MM.1S (cell line): Measurements from ENCODE around the gene PNPLA4.

Experiments used
- DNase-seq: peaks from one replicate; pipeline ENCODE4 v3.0.0-alpha.2; 2015
- H2AFZ ChIP-seq: fragments of 300-600 bp; sonication (generic); 2 replicates; pipeline ENCODE4 v1.6.0; 2016; ENCODE audit warnings: antibody characterized with exemption, low read length
- H3F3A ChIP-seq: fragments of 300-600 bp; sonication (generic); 2 replicates; pipeline ENCODE4 v1.6.1; 2016; ENCODE audit warnings: mild to moderate bottlenecking, antibody characterized with exemption, low read length, moderate library complexity, mixed read lengths; ENCODE audit not compliant: insufficient read depth
- H3K27ac ChIP-seq: fragments of 300-600 bp; sonication (generic); 2 replicates; pipeline ENCODE4 v1.5.1; 2016; ENCODE audit warnings: mild to moderate bottlenecking, low read length
- H3K27me3 ChIP-seq: fragments of 300-600 bp; sonication (generic); replicated peaks from 2 replicates; pipeline ENCODE4 v1.6.0; 2016; ENCODE audit warnings: low read length; ENCODE audit not compliant: insufficient read depth
- H3K36me3 ChIP-seq: fragments of 300-600 bp; sonication (generic); replicated peaks from 2 replicates; pipeline ENCODE4 v1.6.1; 2016; ENCODE audit warnings: mild to moderate bottlenecking, low read length, mixed read lengths; ENCODE audit not compliant: insufficient read depth
- H3K4me1 ChIP-seq: fragments of 300-600 bp; sonication (generic); 2 replicates; pipeline ENCODE4 v1.6.1; 2016; ENCODE audit warnings: low read length, mixed read lengths
- H3K4me2 ChIP-seq: fragments of 300-600 bp; sonication (generic); 2 replicates; pipeline ENCODE4 v1.6.0; 2016; ENCODE audit warnings: low read depth, low read length
- H3K4me3 ChIP-seq: fragments of 300-600 bp; sonication (generic); 2 replicates; pipeline ENCODE4 v1.5.1; 2016; ENCODE audit warnings: low read length, mixed read lengths
- H3K79me2 ChIP-seq: fragments of 300-600 bp; sonication (generic); 2 replicates; pipeline ENCODE4 v1.6.1; 2016; ENCODE audit warnings: mixed run types, low read length, mixed read lengths
- H3K9ac ChIP-seq: fragments of 300-600 bp; sonication (generic); 2 replicates; pipeline ENCODE4 v1.6.1; 2016; ENCODE audit warnings: low read length, mixed read lengths
- H3K9me2 ChIP-seq: fragments of 300-600 bp; sonication (generic); replicated peaks from 2 replicates; pipeline ENCODE4 v1.6.1; 2016; ENCODE audit warnings: mild to moderate bottlenecking, low read length, mixed read lengths; ENCODE audit not compliant: insufficient read depth
- H3K9me3 ChIP-seq: fragments of 300-600 bp; sonication (generic); replicated peaks from 2 replicates; pipeline ENCODE4 v1.6.1; 2016; ENCODE audit warnings: mild to moderate bottlenecking, low read length, mixed read lengths; ENCODE audit not compliant: insufficient read depth
- H4K20me1 ChIP-seq: fragments of 300-600 bp; sonication (generic); 2 replicates; pipeline ENCODE4 v1.6.1; 2016; ENCODE audit warnings: mild to moderate bottlenecking, low read length, moderate library complexity, mixed read lengths; ENCODE audit not compliant: insufficient read depth
- EZH2 ChIP-seq: fragments of 300-600 bp; sonication (generic); optimal IDR thresholded peaks from 2 replicates; pipeline ENCODE3; 2017; ENCODE audit warnings: low read depth, mild to moderate bottlenecking, antibody characterized with exemption, low read length, mixed read lengths
- EZH2phosphoT487 ChIP-seq: fragments of 300-600 bp; sonication (generic); IDR thresholded peaks from 2 replicates; pipeline ENCODE4 v1.6.1; 2018; ENCODE audit warnings: antibody characterized with exemption, low read length
- TF ChIP-seq, protein P1 (sequence below): fragments of 300-600 bp; sonication (generic); IDR thresholded peaks from 2 replicates; pipeline ENCODE4 v1.5.1; 2016; ENCODE audit warnings: antibody characterized with exemption, low read length, mixed read lengths

PNPLA4 gene, protein sequence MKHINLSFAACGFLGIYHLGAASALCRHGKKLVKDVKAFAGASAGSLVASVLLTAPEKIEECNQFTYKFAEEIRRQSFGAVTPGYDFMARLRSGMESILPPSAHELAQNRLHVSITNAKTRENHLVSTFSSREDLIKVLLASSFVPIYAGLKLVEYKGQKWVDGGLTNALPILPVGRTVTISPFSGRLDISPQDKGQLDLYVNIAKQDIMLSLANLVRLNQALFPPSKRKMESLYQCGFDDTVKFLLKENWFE

DNA sequence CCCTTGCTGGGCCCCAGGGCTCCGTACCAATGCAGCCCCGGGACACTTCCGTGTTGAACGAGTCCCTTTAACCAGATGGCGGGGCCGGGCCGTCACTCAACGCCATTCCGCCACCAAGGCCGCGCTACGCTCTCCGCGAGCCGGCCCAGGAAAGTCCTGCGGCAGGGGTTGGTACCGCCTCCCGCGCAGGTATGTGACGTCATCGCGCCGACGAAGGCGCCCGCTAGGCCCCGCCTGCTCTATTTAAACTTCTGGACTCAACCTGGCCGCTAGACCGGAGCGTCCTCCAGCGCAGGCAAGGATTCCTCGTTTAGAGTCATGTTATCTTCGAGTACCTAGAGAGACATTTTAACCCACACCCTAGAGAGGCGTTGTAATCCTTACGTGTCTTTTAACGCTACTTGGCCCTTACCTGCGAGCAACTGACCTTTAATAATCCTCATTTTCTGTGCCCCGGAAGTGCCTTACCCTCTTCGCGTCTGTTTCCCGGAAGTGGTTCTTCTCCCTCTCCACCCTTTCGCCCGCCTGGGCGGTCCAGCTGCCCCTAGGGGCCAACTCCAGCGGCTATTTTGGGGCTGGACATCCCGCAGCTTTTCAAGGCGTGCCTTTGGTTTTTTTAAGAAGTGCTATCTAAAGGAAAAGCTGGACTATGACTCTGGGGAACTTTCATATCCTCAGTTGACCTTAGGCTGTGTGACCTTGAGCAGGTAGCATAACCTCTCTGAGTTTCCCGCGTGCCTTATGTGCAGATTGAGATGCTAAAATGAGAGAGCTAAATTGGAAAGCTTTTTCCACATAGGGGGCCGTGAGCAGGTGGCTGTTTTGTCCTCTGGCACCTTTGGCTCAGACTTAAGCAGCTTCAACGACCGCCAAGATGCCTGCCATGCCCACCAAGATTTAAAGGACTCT is at the start of gene PNPLA4:
PNPLA4 (minus strand) TSS at position 155 of the 909 bp plus-strand sequence. CDS start 1,294 bp downstream, outside the sequence.
- H3K9ac ChIP-seq: peak within 1 kb of the TSS; percentile 40; the same call in 1 of the 2 replicates
- no peaks in the 10 kb centered on the region for H3K27me3 ChIP-seq
- peak within 1 kb of the TSS; percentile 57; the same call in 1 of the 2 replicates for H3K27ac ChIP-seq
- peak within 1 kb of the TSS; percentile 49 for H2AFZ ChIP-seq
- no peaks in the 10 kb centered on the region for H3F3A ChIP-seq
- DNase-seq: peak; percentile 11
- H3K4me1 ChIP-seq: no peaks in the 10 kb centered on the region
- no peaks in the 10 kb centered on the region for H3K9me2 ChIP-seq
- TF ChIP-seq, protein P1, sequence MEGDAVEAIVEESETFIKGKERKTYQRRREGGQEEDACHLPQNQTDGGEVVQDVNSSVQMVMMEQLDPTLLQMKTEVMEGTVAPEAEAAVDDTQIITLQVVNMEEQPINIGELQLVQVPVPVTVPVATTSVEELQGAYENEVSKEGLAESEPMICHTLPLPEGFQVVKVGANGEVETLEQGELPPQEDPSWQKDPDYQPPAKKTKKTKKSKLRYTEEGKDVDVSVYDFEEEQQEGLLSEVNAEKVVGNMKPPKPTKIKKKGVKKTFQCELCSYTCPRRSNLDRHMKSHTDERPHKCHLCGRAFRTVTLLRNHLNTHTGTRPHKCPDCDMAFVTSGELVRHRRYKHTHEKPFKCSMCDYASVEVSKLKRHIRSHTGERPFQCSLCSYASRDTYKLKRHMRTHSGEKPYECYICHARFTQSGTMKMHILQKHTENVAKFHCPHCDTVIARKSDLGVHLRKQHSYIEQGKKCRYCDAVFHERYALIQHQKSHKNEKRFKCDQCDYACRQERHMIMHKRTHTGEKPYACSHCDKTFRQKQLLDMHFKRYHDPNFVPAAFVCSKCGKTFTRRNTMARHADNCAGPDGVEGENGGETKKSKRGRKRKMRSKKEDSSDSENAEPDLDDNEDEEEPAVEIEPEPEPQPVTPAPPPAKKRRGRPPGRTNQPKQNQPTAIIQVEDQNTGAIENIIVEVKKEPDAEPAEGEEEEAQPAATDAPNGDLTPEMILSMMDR: no peak
- TF ChIP-seq EZH2 (no peak), EZH2phosphoT487 (no peak)
- H3K4me2 ChIP-seq: peak within 1 kb of the TSS; percentile 35; the same call in 1 of the 2 replicates
- H3K4me3 ChIP-seq: peak within 1 kb of the TSS; percentile 53
- H3K36me3 ChIP-seq: no peaks in the 10 kb centered on the region
- H3K79me2 ChIP-seq: no peaks in the 10 kb centered on the region
- no peaks in the 10 kb centered on the region for H4K20me1 ChIP-seq
- no peaks in the 10 kb centered on the region for H3K9me3 ChIP-seq

DNA sequence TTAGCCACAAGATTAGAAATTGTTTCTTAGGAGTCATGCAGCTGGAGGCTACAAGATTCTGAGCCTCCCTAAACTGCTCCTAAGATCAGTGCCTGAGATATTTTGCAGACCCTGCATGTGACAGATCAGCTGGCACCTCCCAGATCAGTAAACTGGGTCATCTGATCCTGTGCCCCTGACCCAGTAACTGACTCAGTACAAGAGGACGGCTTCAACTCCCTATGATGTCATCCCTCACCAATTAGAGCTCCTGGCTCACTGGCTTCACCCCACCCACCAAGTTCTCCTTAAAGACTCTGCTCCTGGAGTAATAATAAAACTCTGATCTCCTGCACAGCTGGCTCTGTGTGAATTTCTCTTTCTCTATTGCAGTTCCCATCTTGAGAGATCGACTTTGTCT is 45.4 kb upstream of the PNPLA4 start:
- H3K9me3 ChIP-seq: no peaks in the 10 kb centered on the region
- H3F3A ChIP-seq: no peaks in the 10 kb centered on the region
- H3K27ac ChIP-seq: no peak overlapping the region
- no peak overlapping the region for H3K4me3 ChIP-seq
- H3K79me2 ChIP-seq: no peaks in the 10 kb centered on the region
- no peaks in the 10 kb centered on the region for H3K4me1 ChIP-seq
- no peak overlapping the region for H2AFZ ChIP-seq
- H3K36me3 ChIP-seq: no peaks in the 10 kb centered on the region
- TF ChIP-seq, protein P1: no peak
- no peak for TF ChIP-seq EZH2phosphoT487
- no peak for TF ChIP-seq EZH2
- H4K20me1 ChIP-seq: no peaks in the 10 kb centered on the region
- no peak overlapping the region for H3K9ac ChIP-seq
- no peaks in the 10 kb centered on the region for H3K27me3 ChIP-seq
- DNase-seq: no peak
- H3K9me2 ChIP-seq: no peaks in the 10 kb centered on the region
- no peak overlapping the region for H3K4me2 ChIP-seq

DNA sequence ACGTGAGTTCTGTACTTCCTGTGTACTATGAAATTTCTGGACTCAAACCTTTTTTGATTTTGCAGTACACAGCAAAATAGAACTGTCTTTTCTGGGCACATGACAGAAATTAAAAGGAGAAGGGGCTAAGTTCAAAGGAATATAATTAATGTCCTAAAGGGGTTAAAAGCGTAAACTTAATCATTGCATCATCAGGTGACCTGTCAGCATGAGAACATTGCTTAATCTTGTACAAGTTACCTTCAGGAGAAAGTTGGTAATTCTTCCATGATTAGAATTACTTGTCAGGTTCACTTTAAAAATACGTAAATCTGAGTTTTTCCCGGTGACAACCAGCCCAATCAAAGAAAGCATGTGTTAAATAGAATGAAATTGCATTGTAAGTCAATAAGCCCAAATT is 43.2 kb upstream of the PNPLA4 start:
- Histone ChIP-seq H3K9ac (no peak overlapping the region), H3K4me2 (no peak overlapping the region), H2AFZ (no peak overlapping the region), H4K20me1 (no peaks in the 10 kb centered on the region), H3K27ac (no peak overlapping the region), H3K27me3 (no peaks in the 10 kb centered on the region), H3K9me3 (no peaks in the 10 kb centered on the region), H3K4me3 (no peak overlapping the region), H3K9me2 (no peaks in the 10 kb centered on the region), H3F3A (no peaks in the 10 kb centered on the region), H3K79me2 (no peaks in the 10 kb centered on the region), H3K4me1 (no peaks in the 10 kb centered on the region), H3K36me3 (no peaks in the 10 kb centered on the region)
- TF ChIP-seq EZH2 (no peak), EZH2phosphoT487 (no peak)
- TF ChIP-seq, protein P1: no peak
- no peak for DNase-seq
